GM23338 (cell line): ENCODE data around the gene SIGMAR1. TPM values are rescaled to one million over a fixed set of nuclear protein-coding genes. Genes with fewer than 3 reads are reported as not detected.

Experiments
- ATAC-seq: fragments of 200-7000 bp; cut with Tn5 transposase; 3 replicates; pipeline ENCODE4 v1.9.1; 2020
- DNase-seq: peaks from one replicate; pipeline ENCODE4 v3.0.0-alpha.2; 2015; ENCODE audit warnings: low spot score
- H2AFZ ChIP-seq: fragments of 200-600 bp; sonication (generic); 2 replicates; pipeline ENCODE4 v1.8.0; 2016; ENCODE audit warnings: antibody characterized with exemption, mild to moderate bottlenecking, moderate library complexity
- H3F3A ChIP-seq: fragments of 200-600 bp; sonication (generic); replicated peaks from 2 replicates; pipeline ENCODE4 v1.8.0; 2017; ENCODE audit warnings: antibody characterized with exemption, mixed run types, low read depth
- H3K27ac ChIP-seq: fragments of 200-600 bp; sonication (generic); 2 replicates; pipeline ENCODE4 v1.6.1; 2016; ENCODE audit warnings: low read depth
- H3K27me3 ChIP-seq: fragments of 200-600 bp; sonication (generic); 2 replicates; pipeline ENCODE4 v1.8.0; 2016; ENCODE audit warnings: mild to moderate bottlenecking, mixed run types, moderate library complexity; ENCODE audit not compliant: insufficient read depth
- H3K36me3 ChIP-seq: fragments of 200-600 bp; sonication (generic); 2 replicates; pipeline ENCODE4 v1.8.0; 2016; ENCODE audit warnings: mild to moderate bottlenecking; ENCODE audit not compliant: insufficient read depth
- H3K4me1 ChIP-seq: fragments of 200-600 bp; sonication (generic); 2 replicates; pipeline ENCODE4 v1.8.0; 2016; ENCODE audit warnings: mild to moderate bottlenecking, moderate library complexity; ENCODE audit not compliant: insufficient read depth
- H3K4me2 ChIP-seq: fragments of 200-600 bp; sonication (generic); 2 replicates; pipeline ENCODE4 v1.7.1; 2017; ENCODE audit warnings: mixed run types
- H3K4me3 ChIP-seq: fragments of 200-600 bp; sonication (generic); 2 replicates; pipeline ENCODE4 v1.6.1; 2016; ENCODE audit warnings: mixed run types
- H3K79me2 ChIP-seq: fragments of 200-600 bp; sonication (generic); replicated peaks from 2 replicates; pipeline ENCODE4 v1.8.0; 2017; ENCODE audit warnings: mild to moderate bottlenecking; ENCODE audit not compliant: insufficient read depth
- H3K9me2 ChIP-seq: fragments of 200-600 bp; sonication (generic); 2 replicates; pipeline ENCODE4 v1.8.0; 2017; ENCODE audit not compliant: insufficient read depth
- H4K20me1 ChIP-seq: fragments of 200-600 bp; sonication (generic); replicated peaks from 2 replicates; pipeline ENCODE4 v1.8.0; 2017; ENCODE audit warnings: mild to moderate bottlenecking; ENCODE audit not compliant: insufficient read depth
- H3K27ac Mint-ChIP-seq: 2 replicates; pipeline ENCODE4 v1.8.0; 2020; ENCODE audit warnings: inconsistent platforms, mild to moderate bottlenecking, moderate library complexity, mixed read lengths
- H3K27me3 Mint-ChIP-seq: 3 replicates; pipeline ENCODE4 v1.8.0; 2022; ENCODE audit warnings: low read depth, mild to moderate bottlenecking, moderate library complexity, mixed read lengths, inconsistent platforms; ENCODE audit not compliant: insufficient read depth, poor library complexity
- H3K36me3 Mint-ChIP-seq: 3 replicates; pipeline ENCODE4 v1.8.0; 2021; ENCODE audit warnings: low read depth, mild to moderate bottlenecking, inconsistent platforms, moderate library complexity, mixed read lengths
- H3K4me1 Mint-ChIP-seq: 3 replicates; pipeline ENCODE4 v1.8.0; 2020; ENCODE audit warnings: mild to moderate bottlenecking, inconsistent platforms, mixed read lengths
- H3K4me3 Mint-ChIP-seq: 3 replicates; pipeline ENCODE4 v1.8.0; 2021; ENCODE audit warnings: moderate library complexity, mild to moderate bottlenecking, inconsistent platforms, mixed read lengths
- H3K9me3 Mint-ChIP-seq: 3 replicates; pipeline ENCODE4 v1.8.0; 2020; ENCODE audit warnings: moderate library complexity, mild to moderate bottlenecking, inconsistent platforms, mixed read lengths
- CREB1 ChIP-seq: fragments of 250-450 bp; sonication (Bioruptor Pico); IDR thresholded peaks from 2 replicates; pipeline ENCODE4 v1.5.0; 2020; ENCODE audit warnings: low read depth, mild to moderate bottlenecking, moderate library complexity
- CTCF ChIP-seq, 2 experiments: fragments of 200-600 bp in 1 of 2; sonication (generic) in 1 of 2; conservative IDR thresholded peaks; 2 replicates each; pipeline versions ENCODE4 v1.5.1 to v1.6.1; 2016 to 2017; ENCODE audit warnings: antibody characterized with exemption in 2 of 2, low read depth in 2 of 2, mild to moderate bottlenecking in 2 of 2, moderate library complexity in 1 of 2
- EZH2 ChIP-seq: fragments of 200-600 bp; sonication (generic); IDR thresholded peaks from one replicate; pipeline ENCODE4 v1.8.0; 2017; ENCODE audit warnings: antibody characterized with exemption, mild to moderate bottlenecking, low read depth; ENCODE audit not compliant: unreplicated experiment
- JUNB ChIP-seq: IDR thresholded peaks from one replicate; pipeline ENCODE4 v1.6.1; 2016; ENCODE audit warnings: antibody characterized with exemption; ENCODE audit not compliant: unreplicated experiment
- NANOG ChIP-seq: IDR thresholded peaks from 2 replicates; pipeline ENCODE4 v1.6.1; 2016; ENCODE audit warnings: antibody characterized with exemption, borderline replicate concordance
- POLR2AphosphoS5 ChIP-seq: IDR thresholded peaks from 2 replicates; pipeline ENCODE4 v1.6.1; 2016; ENCODE audit warnings: antibody characterized with exemption, low read depth
- REST ChIP-seq: IDR thresholded peaks from one replicate; pipeline ENCODE4 v1.6.1; 2018; ENCODE audit warnings: antibody characterized with exemption; ENCODE audit not compliant: unreplicated experiment
- STAT1 ChIP-seq: IDR thresholded peaks from one replicate; pipeline ENCODE4 v1.6.1; 2016; ENCODE audit warnings: antibody characterized with exemption; ENCODE audit not compliant: unreplicated experiment
- ZNF114 ChIP-seq: fragments of 250-450 bp; sonication (Bioruptor Pico); IDR thresholded peaks from 2 replicates; pipeline ENCODE4 v1.5.0; 2020; ENCODE audit warnings: mild to moderate bottlenecking, moderate library complexity
- ZNF331 ChIP-seq: fragments of 250-450 bp; sonication (Bioruptor Pico); IDR thresholded peaks from 2 replicates; pipeline ENCODE4 v1.5.0; 2020; ENCODE audit warnings: low read depth, mild to moderate bottlenecking, moderate library complexity
- polyA plus RNA-seq: library from polyadenylated mRNA; unstranded; fragments of >200 nt; fragmentation: Nextera tagmentation; extraction: Ambion mirVana; gene quantifications from 2 replicates; pipeline ENCODE4 v1.2.1, GENCODE V29; 2016
- total RNA-seq: library from RNA; depleted of rRNA; stranded (reverse); fragments of >200 nt; shearing (Covaris generic); gene quantifications from 2 replicates; pipeline ENCODE4 v1.2.3, GENCODE V29; 2014
- TF ChIP-seq, protein P1 (sequence below): fragments of 250-450 bp; sonication (Bioruptor Pico); IDR thresholded peaks from 2 replicates; pipeline ENCODE4 v1.5.0; 2020; ENCODE audit warnings: mild to moderate bottlenecking, moderate library complexity

The SIGMAR1 gene
- total and polyA plus RNA-seq, 2 experiments from 2014 or later = 82.3 to 167 TPM

DNA sequence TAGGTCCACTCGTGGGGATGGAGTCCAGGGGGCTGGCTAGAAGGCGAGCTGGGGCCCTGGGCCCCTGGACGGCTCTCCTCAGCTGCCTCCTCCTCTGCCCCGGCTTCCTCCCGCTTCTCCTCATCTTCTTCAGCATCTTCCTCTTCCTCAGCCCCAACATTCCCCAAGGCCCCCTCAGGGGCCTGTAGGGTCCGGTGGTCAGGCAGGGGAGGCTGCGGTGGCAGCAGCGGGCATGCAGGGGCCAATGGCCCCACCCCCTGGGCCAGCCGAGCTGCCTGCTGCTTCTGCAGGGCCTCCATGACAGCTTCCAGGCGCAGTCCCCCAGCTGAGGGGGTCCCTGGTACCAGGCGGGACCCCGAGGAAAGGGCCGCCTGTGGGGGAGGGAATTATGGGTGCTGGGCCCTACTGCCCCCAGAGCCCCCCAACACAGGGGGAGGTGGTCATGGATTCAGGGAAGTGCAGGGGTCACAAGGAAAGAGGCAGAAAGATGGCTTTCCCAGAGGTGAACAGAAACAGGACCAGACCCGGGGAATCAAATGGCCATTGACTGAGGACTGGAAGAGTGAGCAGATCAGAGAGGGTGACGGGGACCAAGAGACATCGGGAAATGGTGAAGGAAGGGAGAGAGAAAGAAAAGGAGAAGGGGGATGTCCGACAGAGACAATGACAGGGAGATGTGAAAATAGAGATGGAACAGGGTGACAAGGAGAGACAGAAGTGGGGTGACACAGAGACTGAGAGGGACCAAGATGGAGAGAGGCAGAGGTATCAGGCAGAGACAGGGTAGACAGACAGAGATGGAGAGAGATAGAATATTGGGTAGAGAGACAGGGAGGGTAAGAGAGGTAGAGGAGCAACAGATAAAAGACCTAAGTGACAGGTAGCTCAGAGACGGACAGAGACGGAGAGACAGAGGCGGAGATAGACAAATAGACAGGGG lies 9.6 kb downstream of the SIGMAR1 start:
- no peaks in the 10 kb centered on the region for H3K79me2 ChIP-seq
- H3K36me3 ChIP-seq = no peaks in the 10 kb centered on the region
- no peak for DNase-seq
- peak overlapping the region; percentile 81; the same call in 1 of the 2 replicates for H2AFZ ChIP-seq
- ATAC-seq = no peak
- Mint-ChIP-seq H3K4me1 (peaks cover 27% of the 10 kb centered on the region), H3K36me3 (peaks cover 4% of the 10 kb centered on the region; the same call in 1 of the 3 replicates), H3K4me3 (peak overlapping the region; percentile 78), H3K9me3 (peaks cover 4% of the 10 kb centered on the region; the same call in 1 of the 3 replicates), H3K27ac (no peak overlapping the region), H3K27me3 (peaks cover 77% of the 10 kb centered on the region)
- H4K20me1 ChIP-seq = no peaks in the 10 kb centered on the region; the same call in 1 of the 2 replicates
- no peaks in the 10 kb centered on the region for H3K9me2 ChIP-seq
- H3K27ac ChIP-seq = no peak overlapping the region
- peaks cover 100% of the 10 kb centered on the region for H3K27me3 ChIP-seq
- H3K4me3 ChIP-seq = peak overlapping the region; percentile 54
- no peak for TF ChIP-seq NANOG
- no peak for TF ChIP-seq CREB1 (CRISPR knock-in tag)
- TF ChIP-seq CTCF (conservative IDR thresholded peaks at IDR 0.05; ENCODE audit: low read depth in 2 of 2) = no peak
- no peak for TF ChIP-seq EZH2
- TF ChIP-seq POLR2AphosphoS5 = no peak
- TF ChIP-seq ZNF331 = no peak
- TF ChIP-seq, protein P1, sequence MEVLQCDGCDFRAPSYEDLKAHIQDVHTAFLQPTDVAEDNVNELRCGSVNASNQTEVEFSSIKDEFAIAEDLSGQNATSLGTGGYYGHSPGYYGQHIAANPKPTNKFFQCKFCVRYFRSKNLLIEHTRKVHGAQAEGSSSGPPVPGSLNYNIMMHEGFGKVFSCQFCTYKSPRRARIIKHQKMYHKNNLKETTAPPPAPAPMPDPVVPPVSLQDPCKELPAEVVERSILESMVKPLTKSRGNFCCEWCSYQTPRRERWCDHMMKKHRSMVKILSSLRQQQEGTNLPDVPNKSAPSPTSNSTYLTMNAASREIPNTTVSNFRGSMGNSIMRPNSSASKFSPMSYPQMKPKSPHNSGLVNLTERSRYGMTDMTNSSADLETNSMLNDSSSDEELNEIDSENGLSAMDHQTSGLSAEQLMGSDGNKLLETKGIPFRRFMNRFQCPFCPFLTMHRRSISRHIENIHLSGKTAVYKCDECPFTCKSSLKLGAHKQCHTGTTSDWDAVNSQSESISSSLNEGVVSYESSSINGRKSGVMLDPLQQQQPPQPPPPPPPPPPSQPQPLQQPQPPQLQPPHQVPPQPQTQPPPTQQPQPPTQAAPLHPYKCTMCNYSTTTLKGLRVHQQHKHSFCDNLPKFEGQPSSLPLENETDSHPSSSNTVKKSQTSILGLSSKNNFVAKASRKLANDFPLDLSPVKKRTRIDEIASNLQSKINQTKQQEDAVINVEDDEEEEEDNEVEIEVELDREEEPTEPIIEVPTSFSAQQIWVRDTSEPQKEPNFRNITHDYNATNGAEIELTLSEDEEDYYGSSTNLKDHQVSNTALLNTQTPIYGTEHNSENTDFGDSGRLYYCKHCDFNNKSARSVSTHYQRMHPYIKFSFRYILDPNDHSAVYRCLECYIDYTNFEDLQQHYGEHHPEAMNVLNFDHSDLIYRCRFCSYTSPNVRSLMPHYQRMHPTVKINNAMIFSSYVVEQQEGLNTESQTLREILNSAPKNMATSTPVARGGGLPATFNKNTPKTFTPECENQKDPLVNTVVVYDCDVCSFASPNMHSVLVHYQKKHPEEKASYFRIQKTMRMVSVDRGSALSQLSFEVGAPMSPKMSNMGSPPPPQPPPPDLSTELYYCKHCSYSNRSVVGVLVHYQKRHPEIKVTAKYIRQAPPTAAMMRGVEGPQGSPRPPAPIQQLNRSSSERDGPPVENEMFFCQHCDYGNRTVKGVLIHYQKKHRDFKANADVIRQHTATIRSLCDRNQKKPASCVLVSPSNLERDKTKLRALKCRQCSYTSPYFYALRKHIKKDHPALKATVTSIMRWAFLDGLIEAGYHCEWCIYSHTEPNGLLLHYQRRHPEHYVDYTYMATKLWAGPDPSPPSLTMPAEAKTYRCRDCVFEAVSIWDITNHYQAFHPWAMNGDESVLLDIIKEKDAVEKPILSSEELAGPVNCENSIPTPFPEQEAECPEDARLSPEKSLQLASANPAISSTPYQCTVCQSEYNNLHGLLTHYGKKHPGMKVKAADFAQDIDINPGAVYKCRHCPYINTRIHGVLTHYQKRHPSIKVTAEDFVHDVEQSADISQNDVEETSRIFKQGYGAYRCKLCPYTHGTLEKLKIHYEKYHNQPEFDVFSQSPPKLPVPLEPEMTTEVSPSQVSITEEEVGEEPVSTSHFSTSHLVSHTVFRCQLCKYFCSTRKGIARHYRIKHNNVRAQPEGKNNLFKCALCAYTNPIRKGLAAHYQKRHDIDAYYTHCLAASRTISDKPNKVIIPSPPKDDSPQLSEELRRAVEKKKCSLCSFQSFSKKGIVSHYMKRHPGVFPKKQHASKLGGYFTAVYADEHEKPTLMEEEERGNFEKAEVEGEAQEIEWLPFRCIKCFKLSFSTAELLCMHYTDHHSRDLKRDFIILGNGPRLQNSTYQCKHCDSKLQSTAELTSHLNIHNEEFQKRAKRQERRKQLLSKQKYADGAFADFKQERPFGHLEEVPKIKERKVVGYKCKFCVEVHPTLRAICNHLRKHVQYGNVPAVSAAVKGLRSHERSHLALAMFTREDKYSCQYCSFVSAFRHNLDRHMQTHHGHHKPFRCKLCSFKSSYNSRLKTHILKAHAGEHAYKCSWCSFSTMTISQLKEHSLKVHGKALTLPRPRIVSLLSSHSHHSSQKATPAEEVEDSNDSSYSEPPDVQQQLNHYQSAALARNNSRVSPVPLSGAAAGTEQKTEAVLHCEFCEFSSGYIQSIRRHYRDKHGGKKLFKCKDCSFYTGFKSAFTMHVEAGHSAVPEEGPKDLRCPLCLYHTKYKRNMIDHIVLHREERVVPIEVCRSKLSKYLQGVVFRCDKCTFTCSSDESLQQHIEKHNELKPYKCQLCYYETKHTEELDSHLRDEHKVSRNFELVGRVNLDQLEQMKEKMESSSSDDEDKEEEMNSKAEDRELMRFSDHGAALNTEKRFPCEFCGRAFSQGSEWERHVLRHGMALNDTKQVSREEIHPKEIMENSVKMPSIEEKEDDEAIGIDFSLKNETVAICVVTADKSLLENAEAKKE = no peak
- no peak for TF ChIP-seq STAT1
- TF ChIP-seq ZNF114 (CRISPR knock-in tag) = no peak
- TF ChIP-seq JUNB = no peak
- TF ChIP-seq REST = no peak
- peak overlapping the region; percentile 81 for H3K4me2 ChIP-seq
- H3F3A ChIP-seq = 0 out of 2 replicates have a peak, but pooled peaks cover 3% of the 10 kb centered on the region
- peaks cover 13% of the 10 kb centered on the region; the same call in 1 of the 2 replicates for H3K4me1 ChIP-seq
